AG04449 (cell line): ENCODE data around the gene KRTAP10-1.

Experiments used
- CTCF ChIA-PET: fragments of 350-600 bp; formaldehyde crosslinking; extraction: SDS; loops from one replicate; lab custom pipeline; 2021; ENCODE audit warnings: antibody characterized with exemption; lab: Yijun Ruan, JAX
- POLR2A ChIA-PET: fragments of 400-600, 350-600 bp; formaldehyde crosslinking; extraction: SDS; loops from one replicate; lab custom pipeline; 2020; ENCODE audit warnings: antibody characterized with exemption, inconsistent platforms; lab: Yijun Ruan, JAX
- DNase-seq: peaks from one replicate; pipeline ENCODE4 v3.0.0-alpha.2; 2010; ENCODE audit warnings: low read depth, low spot score
- H3K4me3 ChIP-seq: 2 replicates; pipeline ENCODE4 v1.5.1; 2011; ENCODE audit warnings: low read depth, mild to moderate bottlenecking, control low read depth, low read length
- TF ChIP-seq, protein P1 (sequence below): IDR thresholded peaks from one replicate; pipeline ENCODE4 v1.5.1; 2011; ENCODE audit warnings: mild to moderate bottlenecking, moderate library complexity, low read length, control low read depth, inconsistent platforms; ENCODE audit not compliant: insufficient read depth; ENCODE audit errors: missing control alignments

Gene KRTAP10-1

DNA sequence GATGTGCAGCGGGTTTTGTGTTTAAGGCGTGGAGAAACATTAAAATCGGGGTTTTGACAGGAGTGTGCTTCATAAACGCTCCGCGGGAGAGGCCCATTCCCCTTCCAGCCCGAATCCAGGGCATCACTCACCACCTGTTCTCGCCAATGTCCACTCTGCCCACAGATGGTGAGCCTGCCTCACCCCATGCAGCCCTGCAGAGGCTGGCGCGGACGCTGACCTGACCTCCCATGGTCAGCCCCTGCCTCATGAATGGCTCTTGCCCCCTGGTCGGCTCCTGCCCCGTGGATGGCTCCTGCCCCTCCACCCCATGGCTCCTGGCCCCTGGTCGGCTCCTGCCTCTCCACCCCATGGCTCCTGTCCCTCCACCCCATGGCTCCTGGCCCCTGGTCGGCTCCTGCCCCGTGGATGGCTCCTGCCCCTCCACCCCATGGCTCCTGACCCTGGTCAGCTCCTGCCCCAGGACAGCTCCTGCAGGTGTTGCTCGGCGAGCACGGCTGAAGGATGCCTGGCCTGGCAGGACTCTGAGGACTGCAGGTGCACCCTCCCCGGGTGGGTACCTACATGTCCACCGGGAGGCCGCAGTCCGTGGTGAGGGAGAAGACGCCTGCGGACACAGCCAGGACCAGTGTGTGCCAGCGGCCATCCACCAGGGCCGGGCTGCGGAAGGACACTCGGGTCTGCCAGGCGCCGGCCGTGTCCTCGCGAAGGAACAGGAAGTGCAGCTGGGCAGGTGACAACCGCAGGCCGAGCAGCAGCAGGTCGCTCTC, 6.7 kb downstream of the KRTAP10-1 start:
- ChIA-PET CTCF (no interaction called here), POLR2A (no interaction called here)
- no peak overlapping the region for H3K4me3 ChIP-seq
- DNase-seq = no peak
- TF ChIP-seq, protein P1, sequence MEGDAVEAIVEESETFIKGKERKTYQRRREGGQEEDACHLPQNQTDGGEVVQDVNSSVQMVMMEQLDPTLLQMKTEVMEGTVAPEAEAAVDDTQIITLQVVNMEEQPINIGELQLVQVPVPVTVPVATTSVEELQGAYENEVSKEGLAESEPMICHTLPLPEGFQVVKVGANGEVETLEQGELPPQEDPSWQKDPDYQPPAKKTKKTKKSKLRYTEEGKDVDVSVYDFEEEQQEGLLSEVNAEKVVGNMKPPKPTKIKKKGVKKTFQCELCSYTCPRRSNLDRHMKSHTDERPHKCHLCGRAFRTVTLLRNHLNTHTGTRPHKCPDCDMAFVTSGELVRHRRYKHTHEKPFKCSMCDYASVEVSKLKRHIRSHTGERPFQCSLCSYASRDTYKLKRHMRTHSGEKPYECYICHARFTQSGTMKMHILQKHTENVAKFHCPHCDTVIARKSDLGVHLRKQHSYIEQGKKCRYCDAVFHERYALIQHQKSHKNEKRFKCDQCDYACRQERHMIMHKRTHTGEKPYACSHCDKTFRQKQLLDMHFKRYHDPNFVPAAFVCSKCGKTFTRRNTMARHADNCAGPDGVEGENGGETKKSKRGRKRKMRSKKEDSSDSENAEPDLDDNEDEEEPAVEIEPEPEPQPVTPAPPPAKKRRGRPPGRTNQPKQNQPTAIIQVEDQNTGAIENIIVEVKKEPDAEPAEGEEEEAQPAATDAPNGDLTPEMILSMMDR = no peak

DNA sequence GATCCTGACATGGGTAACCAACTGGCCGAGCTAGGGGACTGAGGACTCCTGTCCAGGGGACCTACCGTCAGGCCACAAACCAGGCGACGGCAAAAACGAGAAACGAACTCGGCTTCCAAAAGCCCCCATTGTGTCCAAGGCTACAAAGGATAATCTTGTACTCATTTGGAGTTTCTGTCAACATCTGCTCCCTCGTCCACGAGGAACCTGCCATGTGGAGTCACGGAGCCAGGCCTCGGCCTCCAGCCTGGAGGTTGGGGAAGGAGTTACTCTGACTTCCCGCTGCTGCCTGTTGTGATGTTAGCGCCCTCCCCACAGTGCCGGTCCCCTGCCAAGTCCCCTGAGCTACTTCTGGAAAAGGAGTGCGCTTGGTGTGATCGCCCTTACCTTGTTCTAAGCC, 7.3 kb downstream of the KRTAP10-1 start:
- H3K4me3 ChIP-seq = no peak overlapping the region
- DNase-seq = no peak
- TF ChIP-seq, protein P1 = no peak
- POLR2A ChIA-PET = no interaction called here
- CTCF ChIA-PET = interaction anchor here (0.9 kb wide), 1 partner anchor 52 kb away, joined by 3 read pairs; no protein-coding TSS in a partner anchor

DNA sequence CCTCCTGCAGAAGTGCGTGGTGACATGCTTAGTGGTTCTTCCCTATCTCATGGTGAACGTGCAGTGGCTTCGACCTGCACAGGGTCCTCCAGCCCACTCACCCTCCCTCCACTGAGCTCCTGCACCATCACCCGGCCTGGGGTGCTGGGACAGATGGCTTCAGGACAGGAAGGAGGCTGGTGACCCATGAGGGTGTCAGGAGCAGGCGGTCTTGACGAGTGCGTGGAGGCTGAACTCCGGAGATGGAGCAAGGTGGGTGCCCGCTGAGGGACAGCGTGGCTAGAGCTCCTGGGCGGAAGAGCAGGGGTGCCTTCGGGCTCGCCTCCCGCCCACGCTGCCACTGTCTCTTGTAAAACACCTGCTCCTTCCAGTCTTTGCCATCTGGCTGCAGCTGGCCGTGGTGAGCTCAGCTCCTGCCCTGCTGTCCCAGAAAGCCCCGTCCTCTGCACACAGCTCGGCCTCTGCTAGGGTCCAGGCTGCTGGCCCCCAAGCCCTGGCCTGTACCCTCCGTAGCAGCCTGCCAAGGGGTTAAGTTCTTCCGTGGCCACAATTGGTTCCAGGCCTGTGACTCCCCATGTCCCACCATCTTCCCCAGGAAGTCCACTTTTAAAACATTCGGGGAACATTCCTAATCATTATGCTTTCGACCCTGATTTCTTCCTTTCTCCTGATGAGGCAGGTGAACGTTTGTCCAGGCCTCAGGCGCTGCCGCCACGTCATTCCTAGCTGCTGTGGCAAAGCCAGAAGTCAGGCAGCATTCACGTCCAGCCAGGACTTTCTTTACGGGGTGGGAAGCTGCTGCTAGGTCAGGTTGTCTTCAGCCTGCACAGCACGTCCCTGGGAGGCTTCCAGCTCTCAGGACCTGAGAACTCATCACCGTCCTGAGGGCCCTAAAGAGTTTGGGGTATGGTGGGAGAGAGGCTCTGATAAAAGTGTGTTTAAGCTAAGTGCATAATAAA, 8.1 kb downstream of the KRTAP10-1 start:
- TF ChIP-seq, protein P1 = no peak
- ChIA-PET CTCF (interaction anchor here (0.9 kb wide), 1 partner anchor 51 kb away, joined by 3 read pairs; no protein-coding TSS in a partner anchor), POLR2A (no interaction called here)
- no peak for DNase-seq
- H3K4me3 ChIP-seq = no peak overlapping the region

DNA sequence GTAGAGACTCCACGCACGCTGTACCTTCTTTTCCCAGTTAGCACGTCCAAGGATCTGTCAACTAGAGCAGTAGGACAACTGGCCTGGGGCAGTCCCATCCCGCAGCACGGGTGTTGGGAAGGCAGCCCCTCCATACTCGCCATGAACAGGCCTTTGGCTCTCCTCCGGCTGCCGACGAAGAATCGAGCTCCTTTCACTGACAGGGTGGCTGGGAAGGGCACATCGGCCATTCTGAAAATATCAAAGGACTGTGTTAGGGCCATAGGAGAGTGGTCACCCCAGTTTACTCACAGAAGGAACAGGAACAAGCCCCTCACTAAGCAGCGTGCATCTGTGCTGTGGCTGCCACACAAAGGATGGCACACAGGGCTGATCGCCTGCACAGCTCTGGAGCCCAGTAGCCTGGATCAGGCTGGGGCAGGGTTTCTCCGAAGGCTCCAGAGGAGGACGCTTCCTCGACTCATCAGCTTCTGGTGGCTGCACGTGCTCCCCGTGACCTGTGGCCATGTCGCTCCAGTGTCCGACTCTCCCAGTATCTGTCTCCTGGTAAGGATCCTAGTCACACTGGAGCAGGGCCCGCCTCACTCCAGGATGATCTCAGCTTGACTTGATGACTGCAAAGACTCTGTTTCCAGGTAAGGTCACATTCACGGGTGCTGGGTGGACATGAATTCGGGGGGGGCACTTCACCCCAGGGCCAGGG, 8.9 kb downstream of the KRTAP10-1 start:
- DNase-seq = no peak
- no peak overlapping the region for H3K4me3 ChIP-seq
- POLR2A ChIA-PET = no interaction called here
- TF ChIP-seq, protein P1 = no peak
- CTCF ChIA-PET = no interaction called here

DNA sequence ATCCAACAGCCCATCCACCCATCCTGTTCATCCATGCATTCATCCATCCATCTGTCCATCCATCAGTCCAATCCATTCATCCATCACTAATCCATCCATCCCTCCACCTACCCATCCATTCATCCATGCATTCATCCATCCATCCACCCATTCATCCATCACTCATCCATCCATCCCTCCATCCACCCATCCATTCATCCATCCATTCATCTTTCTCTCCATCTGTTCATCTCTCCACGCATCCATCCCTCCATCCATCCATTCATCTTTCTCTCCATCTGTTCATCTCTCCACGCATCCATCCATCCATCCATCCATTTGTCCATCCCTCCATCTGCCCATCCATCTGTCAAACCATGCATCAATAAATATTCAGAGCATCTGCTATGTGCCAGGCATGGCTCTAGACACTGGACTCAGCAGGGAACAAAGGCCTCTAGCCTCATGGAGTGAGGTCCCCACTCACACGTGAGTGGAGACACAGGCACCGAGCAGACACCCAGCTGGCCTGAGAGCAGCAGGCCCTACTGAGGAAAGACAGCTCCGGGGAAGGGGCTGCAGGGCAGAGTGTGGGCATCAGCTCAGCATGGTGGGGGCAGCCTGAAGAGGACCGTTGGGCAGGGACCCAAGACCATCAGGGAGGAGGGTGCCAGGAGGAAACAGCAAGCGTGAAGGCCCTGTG, 9.6 kb downstream of the KRTAP10-1 start:
- TF ChIP-seq, protein P1 = no peak
- POLR2A ChIA-PET = no interaction called here
- CTCF ChIA-PET = no interaction called here
- no peak for DNase-seq
- no peak overlapping the region for H3K4me3 ChIP-seq
